A673 (cell line): ENCODE measurements around the gene KIRREL3. TPM values are rescaled to one million over a fixed set of nuclear protein-coding genes. Genes with fewer than 3 reads are reported as not detected.
A peak's percentile ranks its signal among the peaks of the same experiment; 100 is the strongest.

Experiments
- BruUV-seq: library from RNA; stranded (reverse); fragments of 400-500 nt; replicated peaks from 2 replicates; lab custom pipeline; 2021; lab: Mats Ljungman, UMichigan
- CTCF ChIA-PET: fragments of 300-600 bp; sonication (Branson Sonifier 250); formaldehyde crosslinking; loops from one replicate; lab custom pipeline; 2022; ENCODE audit warnings: antibody characterized with exemption; lab: Charles Lee
- POLR2A ChIA-PET: fragments of 300-600 bp; sonication (Branson Sonifier 250); formaldehyde crosslinking; loops from one replicate; lab custom pipeline; 2022; ENCODE audit warnings: antibody characterized with exemption; ENCODE audit not compliant: low non-redundant PET; lab: Charles Lee
- DNase-seq: peaks from one replicate; pipeline ENCODE4 v3.0.0-alpha.2; 2015; ENCODE audit warnings: low spot score
- H3K27ac ChIP-seq: fragments of 200-600 bp; sonication (generic); 2 replicates; pipeline ENCODE4 v1.5.1; 2016; ENCODE audit warnings: mixed run types, low read depth, mild to moderate bottlenecking, mixed read lengths, antibody characterized with exemption, low read length; ENCODE audit not compliant: poor library complexity, severe bottlenecking
- H3K27me3 ChIP-seq: fragments of 200-600 bp; sonication (generic); replicated peaks from 2 replicates; pipeline ENCODE4 v1.6.1; 2017; ENCODE audit warnings: mixed run types, low read depth, mild to moderate bottlenecking, mixed read lengths, antibody characterized with exemption, low read length; ENCODE audit not compliant: insufficient read depth, poor library complexity
- H3K36me3 ChIP-seq: fragments of 200-600 bp; sonication (generic); 2 replicates; pipeline ENCODE4 v1.6.1; 2016; ENCODE audit warnings: mixed run types, mild to moderate bottlenecking, mixed read lengths, antibody characterized with exemption, low read length; ENCODE audit not compliant: insufficient read depth, poor library complexity, severe bottlenecking
- H3K4me1 ChIP-seq: fragments of 200-600 bp; sonication (generic); 2 replicates; pipeline ENCODE4 v1.6.1; 2017; ENCODE audit warnings: mixed run types, mild to moderate bottlenecking, mixed read lengths, antibody characterized with exemption, low read length; ENCODE audit not compliant: insufficient read depth, poor library complexity, severe bottlenecking
- H3K4me3 ChIP-seq: fragments of 200-600 bp; sonication (generic); 2 replicates; pipeline ENCODE4 v1.5.1; 2016; ENCODE audit warnings: low read depth, mixed run types, mild to moderate bottlenecking, mixed read lengths, low read length; ENCODE audit not compliant: poor library complexity, severe bottlenecking
- H3K9me3 ChIP-seq: fragments of 200-600 bp; sonication (generic); 2 replicates; pipeline ENCODE4 v1.6.1; 2016; ENCODE audit warnings: mixed run types, low read depth, mild to moderate bottlenecking, mixed read lengths, antibody characterized with exemption, low read length; ENCODE audit not compliant: poor library complexity, severe bottlenecking
- EZH2 ChIP-seq: fragments of 200-600 bp; sonication (generic); IDR thresholded peaks from 2 replicates; pipeline ENCODE4 v1.6.1; 2017; ENCODE audit warnings: borderline replicate concordance, low read depth, mild to moderate bottlenecking, mixed read lengths, antibody characterized with exemption, low read length; ENCODE audit not compliant: poor library complexity, severe bottlenecking
- intact Hi-C: fragments of 100-400 bp; cut with micrococcal nuclease; formaldehyde crosslinking; loops from one replicate; pipeline ENCODE4 v1.10.0; 2022; ENCODE audit not compliant: unreplicated experiment
- total RNA-seq: library from RNA; stranded (reverse); gene quantifications from 2 replicates; pipeline ENCODE4 v1.2.3, GENCODE V29; 2021
- TF ChIP-seq, protein P1 (sequence below): fragments of 300-800, 200-600 bp; sonication (generic); conservative IDR thresholded peaks from 2 replicates; pipeline ENCODE4 v1.5.1; 2017; ENCODE audit warnings: low read depth, mild to moderate bottlenecking, antibody characterized with exemption, low read length, moderate library complexity, mixed read lengths

KIRREL3 gene
- total RNA-seq, 1 experiment from 2014 or later: not detected

DNA sequence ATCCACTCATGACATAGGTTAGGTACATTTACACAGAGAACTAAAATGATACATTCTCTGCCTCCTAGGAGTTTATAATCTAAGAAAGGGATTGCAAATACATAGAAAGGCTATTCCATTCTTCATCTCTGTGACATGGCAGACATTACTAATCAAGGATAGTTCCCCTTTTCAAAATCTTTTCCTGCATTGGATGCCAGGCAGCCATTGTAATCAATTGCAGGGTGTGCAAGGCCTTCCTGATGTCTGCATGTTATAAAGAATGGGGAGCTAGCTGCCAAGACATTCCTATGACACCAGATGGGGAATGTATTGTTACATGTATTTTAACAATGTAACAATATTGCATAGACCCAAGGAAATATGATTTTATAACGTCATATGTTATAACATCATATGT, 82.0 kb downstream of the KIRREL3 start:
- Histone ChIP-seq H3K4me3 (no peak overlapping the region), H3K36me3 (no peaks in the 10 kb centered on the region), H3K27ac (no peak overlapping the region), H3K27me3 (no peaks in the 10 kb centered on the region), H3K4me1 (no peaks in the 10 kb centered on the region), H3K9me3 (no peaks in the 10 kb centered on the region)
- intact Hi-C loops: no loop called here
- TF ChIP-seq, protein P1, sequence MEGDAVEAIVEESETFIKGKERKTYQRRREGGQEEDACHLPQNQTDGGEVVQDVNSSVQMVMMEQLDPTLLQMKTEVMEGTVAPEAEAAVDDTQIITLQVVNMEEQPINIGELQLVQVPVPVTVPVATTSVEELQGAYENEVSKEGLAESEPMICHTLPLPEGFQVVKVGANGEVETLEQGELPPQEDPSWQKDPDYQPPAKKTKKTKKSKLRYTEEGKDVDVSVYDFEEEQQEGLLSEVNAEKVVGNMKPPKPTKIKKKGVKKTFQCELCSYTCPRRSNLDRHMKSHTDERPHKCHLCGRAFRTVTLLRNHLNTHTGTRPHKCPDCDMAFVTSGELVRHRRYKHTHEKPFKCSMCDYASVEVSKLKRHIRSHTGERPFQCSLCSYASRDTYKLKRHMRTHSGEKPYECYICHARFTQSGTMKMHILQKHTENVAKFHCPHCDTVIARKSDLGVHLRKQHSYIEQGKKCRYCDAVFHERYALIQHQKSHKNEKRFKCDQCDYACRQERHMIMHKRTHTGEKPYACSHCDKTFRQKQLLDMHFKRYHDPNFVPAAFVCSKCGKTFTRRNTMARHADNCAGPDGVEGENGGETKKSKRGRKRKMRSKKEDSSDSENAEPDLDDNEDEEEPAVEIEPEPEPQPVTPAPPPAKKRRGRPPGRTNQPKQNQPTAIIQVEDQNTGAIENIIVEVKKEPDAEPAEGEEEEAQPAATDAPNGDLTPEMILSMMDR: no peak
- ChIA-PET POLR2A (no interaction called here), CTCF (no interaction called here)
- DNase-seq: no peak
- no TSS peak for BruUV-seq

DNA sequence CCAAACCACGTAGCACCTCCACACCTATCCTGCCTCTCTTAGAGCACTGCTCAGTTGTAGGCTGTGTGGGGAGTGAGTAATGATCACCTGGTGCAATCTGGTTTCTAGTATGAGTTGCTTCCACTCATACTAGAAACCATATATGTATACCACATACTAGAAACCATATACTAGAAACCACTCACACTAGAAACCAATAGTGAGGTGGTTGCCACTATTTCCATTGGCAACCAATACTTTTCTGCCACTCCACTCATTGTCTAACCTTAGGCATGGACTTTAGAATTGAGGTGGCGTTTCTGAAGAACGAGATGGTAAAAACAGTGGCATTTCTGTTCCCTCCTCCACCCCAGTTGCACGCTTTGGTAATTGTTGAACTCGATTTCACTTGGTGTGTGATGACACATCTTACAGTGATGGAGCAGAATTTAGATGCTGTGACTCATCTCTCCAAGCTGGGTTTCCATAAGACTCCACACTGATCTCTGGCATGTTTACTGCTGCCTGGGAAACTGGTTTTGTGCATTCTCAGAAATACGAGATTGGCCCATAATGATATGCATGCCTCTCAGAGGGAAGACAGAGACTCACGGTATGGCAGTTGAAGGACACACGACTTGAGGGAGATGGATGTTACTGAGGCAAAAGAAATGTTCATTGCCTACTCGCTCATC, 82.9 kb downstream of the KIRREL3 start:
- DNase-seq: peak; percentile 58
- ChIA-PET POLR2A (no interaction called here), CTCF (no interaction called here)
- intact Hi-C loops: no loop called here
- H3K4me3 ChIP-seq: no peak overlapping the region
- no peaks in the 10 kb centered on the region for H3K4me1 ChIP-seq
- no peaks in the 10 kb centered on the region for H3K27me3 ChIP-seq
- no TSS peak for BruUV-seq
- H3K36me3 ChIP-seq: no peaks in the 10 kb centered on the region
- no peak overlapping the region for H3K27ac ChIP-seq
- no peak for TF ChIP-seq EZH2
- TF ChIP-seq, protein P1: no peak
- no peaks in the 10 kb centered on the region for H3K9me3 ChIP-seq

DNA sequence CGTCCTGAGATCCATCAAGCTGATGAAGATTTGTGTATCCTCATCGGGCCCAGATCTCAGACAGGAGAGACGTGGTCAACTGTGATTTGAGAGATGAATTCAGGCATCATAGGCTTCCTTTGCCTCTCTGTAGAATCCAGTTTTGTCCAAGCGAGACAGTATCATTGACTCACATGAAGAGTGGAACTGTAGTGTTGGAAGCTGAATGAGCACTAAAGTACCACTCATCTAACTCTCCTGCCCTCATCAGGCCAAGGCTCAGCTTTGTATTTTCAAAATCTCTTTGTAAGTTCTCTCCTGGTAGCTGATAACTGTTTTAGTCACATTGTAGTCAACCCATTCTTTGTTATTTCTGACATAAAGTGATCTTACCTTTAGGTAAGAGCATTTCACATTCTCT, 85.1 kb downstream of the KIRREL3 start:
- ChIA-PET POLR2A (no interaction called here), CTCF (no interaction called here)
- BruUV-seq: no TSS peak

More for the DNA sequence above, 85.1 kb downstream of the KIRREL3 start:
- Histone ChIP-seq H3K36me3 (no peaks in the 10 kb centered on the region), H3K4me1 (no peaks in the 10 kb centered on the region), H3K27me3 (no peaks in the 10 kb centered on the region), H3K4me3 (no peak overlapping the region), H3K9me3 (no peaks in the 10 kb centered on the region), H3K27ac (no peak overlapping the region)
- TF ChIP-seq EZH2: no peak
- TF ChIP-seq, protein P1: no peak
- intact Hi-C loops: no loop called here
- no peak for DNase-seq
